Measurements from ENCODE around the gene NETO2.

- TF ChIP-seq, protein P1, sequence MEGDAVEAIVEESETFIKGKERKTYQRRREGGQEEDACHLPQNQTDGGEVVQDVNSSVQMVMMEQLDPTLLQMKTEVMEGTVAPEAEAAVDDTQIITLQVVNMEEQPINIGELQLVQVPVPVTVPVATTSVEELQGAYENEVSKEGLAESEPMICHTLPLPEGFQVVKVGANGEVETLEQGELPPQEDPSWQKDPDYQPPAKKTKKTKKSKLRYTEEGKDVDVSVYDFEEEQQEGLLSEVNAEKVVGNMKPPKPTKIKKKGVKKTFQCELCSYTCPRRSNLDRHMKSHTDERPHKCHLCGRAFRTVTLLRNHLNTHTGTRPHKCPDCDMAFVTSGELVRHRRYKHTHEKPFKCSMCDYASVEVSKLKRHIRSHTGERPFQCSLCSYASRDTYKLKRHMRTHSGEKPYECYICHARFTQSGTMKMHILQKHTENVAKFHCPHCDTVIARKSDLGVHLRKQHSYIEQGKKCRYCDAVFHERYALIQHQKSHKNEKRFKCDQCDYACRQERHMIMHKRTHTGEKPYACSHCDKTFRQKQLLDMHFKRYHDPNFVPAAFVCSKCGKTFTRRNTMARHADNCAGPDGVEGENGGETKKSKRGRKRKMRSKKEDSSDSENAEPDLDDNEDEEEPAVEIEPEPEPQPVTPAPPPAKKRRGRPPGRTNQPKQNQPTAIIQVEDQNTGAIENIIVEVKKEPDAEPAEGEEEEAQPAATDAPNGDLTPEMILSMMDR (IDR thresholded peaks at IDR 0.05; ENCODE audit: poor library complexity) = no peak
- TF ChIP-seq EZH2 (IDR thresholded peaks at IDR 0.05; ENCODE audit: borderline replicate concordance) = no peak
Observed at GRCh38 chr16:47037396-47037745, 106.4 kb downstream of the NETO2 start.
